GM19099 (cell line): ENCODE data around the gene FYN.

Experiments
- POLR2A ChIP-seq: IDR thresholded peaks from 3 replicates; pipeline ENCODE4 v1.6.1; 2011; ENCODE audit warnings: low read depth; ENCODE audit not compliant: insufficient read length; ENCODE audit errors: extremely low read depth

The FYN gene

DNA sequence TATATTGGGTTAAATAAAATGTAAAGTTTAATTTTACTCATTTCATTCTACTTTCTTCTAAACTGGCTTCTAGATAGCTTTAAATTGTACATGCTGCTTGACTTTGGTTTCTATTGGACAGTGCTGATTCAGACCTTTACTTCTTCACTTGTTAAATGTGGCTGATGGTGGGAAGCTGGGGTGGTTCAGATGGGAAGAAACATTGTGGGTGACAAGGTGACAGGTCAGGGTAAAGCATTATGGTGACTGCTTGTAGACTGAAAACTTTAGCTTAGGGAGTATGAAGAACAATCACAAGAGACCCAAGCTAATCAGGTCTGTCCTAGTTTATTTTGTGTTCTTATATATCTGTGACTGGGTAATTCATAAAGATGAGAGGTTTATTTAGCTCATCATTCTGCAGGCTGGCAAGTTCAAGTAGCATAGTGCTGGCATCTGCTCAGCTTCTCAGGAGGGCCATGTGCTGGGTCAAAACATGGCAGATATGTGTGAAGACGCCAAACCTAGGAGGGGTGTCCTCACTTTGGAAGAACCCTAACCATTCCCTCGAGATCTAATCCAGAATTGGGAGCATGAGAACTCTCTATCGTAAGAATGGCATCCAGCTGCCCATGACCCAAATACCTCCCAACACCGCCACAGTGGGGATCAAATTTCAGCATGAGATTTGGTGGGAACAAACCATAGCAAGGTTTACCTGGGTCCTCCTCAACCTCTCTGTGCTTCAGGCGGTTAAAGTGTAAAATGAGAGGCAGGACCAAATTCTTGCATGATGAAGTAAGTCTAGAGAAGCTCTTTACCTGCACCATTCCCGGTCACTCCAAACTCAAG, 102.8 kb downstream of the FYN start:
- TF ChIP-seq POLR2A = no peak

DNA sequence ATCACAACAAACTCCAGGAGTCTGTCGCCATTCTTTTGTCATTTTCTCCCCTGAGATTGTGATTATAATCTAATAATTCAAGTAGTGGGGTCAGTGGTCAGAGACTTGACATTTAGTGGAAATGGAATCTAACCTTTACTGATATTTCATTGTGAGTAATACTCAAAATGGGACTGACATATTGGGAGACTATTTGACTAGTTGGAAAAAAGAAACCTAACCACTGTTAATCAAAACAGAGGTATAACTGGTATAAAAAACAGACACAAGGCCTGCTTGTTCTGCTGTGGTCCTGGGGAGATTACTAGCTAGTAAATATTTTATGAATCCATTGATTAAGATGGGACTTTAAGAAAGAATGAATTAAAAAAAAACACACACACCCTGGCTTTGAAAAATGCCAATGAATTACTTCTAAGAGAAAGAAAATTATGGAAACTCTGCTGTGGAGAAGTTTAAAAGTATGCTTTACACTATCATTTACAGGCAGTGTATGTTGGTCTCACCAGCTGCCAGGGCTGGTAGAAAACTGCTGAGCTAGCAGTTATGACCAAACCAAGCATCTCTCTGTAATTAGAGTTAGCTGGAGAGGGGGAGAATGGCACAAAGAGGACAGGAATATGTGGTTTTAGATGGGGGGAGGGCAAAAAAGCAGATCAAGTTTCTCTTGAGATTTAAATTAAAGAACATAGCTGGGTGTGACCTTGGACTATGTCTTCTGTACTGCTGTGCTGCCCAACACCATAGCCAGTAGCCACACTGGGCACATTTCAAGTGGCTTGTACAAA, 103.7 kb downstream of the FYN start:
- TF ChIP-seq POLR2A = no peak

DNA sequence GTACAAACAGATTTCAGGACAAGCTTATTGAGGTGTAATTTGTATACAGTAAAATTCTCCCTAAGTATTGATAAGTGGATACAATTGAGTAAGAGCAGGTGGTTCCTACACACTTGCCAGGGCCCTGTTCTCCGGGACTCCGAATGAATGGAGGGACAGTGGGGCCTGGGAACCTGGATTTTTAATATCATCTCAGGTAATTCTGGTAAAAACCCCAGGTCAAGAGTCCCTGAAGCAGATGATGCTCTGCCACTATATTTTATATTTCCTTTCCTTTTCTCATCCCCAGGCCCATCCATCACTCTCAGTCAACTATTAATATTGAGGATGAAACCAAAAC, 104.9 kb downstream of the FYN start:
- no peak for TF ChIP-seq POLR2A

DNA sequence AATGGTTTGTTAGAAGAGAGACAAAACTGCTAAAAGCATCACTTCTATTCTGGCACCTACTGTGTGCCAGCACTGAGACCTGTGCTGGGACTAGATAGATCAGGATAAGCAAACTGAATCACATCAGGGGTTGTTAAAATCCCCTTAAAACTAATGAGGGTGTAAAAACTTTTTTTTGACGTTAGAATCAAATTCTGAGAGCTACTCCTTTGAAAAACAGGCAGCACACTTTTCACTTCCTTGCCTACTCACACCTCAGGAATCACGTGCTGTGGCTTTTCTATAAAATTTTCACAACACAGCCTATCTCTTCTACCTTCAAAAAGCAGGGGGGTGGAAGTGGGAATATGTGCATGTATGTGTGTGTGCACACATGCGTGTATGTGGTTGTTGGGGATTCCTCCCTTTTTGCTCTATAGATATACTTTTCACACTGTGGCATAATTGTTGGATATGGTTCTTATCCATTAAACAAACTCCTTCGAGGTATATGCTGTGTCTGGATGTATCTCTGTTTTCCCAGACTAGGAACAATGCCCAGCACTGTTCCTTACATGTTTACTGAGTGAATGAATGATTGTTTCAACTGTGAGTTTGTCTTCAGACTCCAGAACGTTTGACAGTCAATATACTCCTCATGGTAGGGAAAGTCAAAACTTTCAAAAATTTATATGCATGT, 105.4 kb downstream of the FYN start:
- no peak for TF ChIP-seq POLR2A

DNA sequence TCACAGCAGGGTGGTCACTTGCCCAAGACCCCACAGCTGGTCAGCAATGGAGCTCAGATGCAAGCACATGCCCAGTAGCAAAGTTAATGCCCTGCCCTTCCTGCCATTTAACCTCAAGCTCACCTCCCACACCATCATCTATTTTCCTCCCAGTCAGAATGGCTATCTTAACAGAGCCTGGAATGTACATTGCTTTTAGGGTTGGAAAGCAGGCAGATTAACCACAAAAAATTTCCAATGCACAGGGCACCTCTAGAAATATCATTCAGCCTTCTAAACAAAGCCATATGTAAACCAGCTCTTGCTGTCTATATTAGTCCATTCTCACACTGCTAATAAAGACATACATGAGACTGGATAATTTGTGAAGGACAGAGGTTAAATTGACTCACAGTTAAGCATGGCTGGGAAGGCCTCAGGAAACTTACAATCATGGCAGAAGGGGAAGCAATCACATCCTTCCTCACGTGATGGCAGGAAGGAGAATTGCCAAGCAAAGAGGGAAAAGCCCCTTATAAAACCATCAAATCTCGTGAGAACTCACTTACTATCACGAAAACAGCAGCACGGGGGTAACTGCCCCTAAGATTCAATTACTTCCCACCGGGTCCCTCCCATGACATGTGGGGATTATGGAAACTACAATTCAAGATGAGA, 106.9 kb downstream of the FYN start:
- TF ChIP-seq POLR2A = no peak

DNA sequence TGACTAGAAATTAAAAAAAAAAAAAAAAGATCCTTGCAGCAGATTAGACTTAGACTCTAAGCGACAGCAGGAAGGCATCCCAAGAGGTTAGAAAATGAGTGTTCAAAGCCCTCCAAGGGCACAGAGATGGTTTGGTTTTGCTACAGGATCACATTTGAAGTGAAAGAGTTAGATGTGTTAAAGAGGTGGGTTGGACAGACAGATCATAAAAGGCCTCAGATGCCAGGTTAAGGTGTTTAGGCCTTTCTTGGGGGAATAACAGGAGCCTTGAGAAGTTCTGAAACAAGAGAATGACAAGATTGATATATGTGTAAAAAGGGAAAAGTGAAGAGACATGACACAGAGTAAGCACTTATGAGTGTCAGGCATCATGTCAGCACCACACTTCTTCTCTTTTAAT, 107.5 kb downstream of the FYN start:
- TF ChIP-seq POLR2A = no peak

DNA sequence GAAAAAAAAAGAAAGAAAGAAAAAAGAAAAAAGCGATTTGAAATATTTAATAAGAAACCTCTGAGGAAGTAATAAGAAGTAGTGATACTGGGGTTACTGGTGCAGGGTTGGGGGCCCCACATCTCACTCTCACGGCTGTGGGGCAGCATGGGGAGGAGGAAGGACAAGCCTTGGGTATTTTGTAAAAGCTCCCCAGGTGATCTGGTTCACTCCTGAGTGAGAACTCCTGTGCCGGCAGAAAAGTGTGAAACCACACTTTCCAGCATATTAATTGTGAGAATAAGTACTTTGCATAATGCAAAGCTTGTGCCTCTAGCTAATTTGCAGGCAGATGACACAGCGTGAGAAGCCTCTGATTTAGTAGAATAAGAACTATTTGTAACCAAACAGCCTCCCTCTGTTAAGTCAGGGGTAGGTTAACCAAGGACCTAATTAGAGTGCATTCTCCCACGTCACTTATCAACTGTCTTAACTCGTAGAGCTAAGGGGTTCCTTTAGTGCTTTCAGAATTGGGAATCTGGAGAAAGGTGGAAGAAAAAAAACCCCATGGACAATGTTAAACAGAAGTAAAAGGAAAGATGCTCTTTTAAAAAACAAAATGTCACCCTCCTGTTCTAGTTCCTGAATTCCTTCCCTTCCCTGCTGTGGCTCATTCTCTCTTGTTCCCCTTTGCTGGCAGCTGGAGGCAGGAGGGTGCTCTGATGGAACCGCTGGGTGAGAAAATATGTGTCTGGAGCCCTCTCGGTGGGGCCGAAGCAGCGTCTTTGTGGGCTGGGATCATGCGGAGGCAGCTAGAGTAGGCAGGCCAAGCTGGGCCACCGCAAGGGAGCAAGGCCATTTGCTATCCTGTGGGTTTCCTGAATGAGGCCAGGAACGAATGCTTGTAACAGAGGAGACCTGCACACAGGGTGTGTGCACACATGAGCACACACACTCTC, 108.7 kb downstream of the FYN start:
- TF ChIP-seq POLR2A = no peak

DNA sequence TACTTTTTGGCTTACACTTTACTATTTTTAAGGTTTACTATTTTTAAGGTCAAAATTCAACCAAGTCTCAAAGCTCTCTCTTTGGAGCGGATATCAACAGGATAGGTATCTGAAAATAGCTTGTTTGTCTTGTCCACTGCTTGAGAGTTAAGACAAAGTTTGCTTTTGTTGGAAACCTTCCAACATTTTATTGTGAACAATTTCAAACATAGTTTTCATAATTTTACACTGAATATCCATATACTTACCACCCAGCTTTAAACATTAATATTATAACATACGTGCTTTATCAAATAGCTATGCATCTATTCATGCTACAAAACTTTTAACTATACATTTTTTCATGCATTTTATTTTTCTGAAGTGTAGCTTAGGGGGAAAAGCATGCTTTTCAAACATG, 109.9 kb downstream of the FYN start:
- TF ChIP-seq POLR2A = no peak

DNA sequence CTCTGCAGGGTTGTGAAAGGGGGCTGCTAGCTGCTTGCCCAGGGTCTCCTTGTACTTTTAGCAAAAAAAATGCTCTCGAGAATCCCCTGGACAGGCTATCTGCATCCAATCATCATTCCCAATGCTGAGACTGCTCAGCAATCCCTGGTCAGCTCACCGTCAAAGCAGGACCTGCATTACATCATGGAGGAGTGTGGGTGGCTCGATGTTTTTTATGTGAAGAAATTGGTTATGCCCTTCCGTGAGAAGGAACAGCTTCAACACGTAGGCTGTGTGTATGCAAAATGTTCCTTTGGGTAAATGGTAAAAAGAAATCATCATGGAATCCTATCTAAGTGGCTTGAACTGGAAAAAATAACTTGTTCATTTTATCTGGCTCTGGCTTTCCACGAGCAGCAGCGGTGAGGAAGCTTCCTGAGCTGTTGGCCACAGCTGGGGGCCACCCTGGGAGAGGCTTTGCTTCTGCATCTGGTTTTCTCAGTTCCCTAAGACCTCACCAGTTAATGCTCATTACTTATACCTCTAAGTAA, 111.4 kb downstream of the FYN start:
- no peak for TF ChIP-seq POLR2A

DNA sequence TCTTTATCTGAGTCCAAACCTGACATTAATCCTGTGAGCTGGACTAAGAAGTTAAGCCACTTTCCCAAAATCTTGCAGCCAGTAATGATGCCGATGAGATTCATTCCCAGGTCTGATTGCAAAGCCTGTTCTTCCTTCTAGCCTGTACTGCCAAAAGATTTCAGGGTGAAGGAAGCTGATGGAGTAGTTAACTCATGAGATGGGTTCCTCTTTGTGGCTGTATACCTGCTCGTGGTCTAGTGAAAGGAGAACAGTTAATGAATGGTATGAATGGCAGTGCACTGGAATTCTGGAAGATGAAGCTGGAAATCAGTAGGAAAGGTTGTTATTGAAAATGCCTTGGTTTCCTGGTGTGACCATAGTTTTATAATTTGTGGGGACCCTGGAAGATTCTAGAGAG, 112.0 kb downstream of the FYN start:
- TF ChIP-seq POLR2A = no peak

DNA sequence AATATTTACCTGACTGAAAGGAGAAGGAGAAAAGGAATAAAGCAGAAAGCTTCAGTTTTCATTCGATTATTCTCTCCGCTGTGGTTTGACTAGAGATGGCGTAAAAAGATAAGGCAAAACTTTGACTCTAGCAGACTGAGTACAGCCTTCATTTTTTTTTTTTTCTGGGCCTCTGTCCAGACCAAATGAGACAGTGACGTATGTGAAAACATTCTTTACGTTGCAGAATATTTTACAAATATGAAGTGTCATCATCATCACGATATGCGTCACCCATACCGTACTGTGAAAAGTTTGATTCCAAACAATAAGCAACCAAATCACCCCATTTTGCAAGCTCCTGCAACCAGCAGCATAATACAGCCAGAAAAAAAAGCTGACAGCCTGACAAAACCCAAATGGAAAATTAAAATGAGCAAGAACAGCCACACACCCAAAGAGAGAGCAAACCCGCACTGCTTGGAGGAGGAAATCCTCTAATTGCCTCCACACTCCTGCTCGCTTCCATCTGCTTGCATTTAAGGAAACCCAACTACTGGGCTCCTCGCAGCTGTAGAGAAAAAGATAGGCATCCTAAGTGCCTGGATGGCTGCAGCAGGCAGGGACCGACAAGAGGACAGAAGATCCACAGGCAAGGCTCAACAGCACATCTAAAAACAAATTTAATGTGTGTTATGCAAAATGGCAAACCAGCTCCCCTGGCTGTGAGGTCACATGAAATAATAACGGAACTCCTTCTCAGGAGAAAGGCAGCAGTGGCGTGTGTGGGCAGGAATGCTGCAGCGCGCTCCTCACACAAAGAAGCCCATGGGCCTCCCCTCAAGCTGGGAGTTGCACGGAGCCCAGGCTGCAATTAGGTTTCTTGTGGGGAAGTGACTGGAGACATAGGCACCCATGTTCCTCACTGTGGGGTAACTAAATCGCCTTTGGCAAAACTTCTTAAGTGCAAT, 113.1 kb downstream of the FYN start:
- TF ChIP-seq POLR2A = no peak

DNA sequence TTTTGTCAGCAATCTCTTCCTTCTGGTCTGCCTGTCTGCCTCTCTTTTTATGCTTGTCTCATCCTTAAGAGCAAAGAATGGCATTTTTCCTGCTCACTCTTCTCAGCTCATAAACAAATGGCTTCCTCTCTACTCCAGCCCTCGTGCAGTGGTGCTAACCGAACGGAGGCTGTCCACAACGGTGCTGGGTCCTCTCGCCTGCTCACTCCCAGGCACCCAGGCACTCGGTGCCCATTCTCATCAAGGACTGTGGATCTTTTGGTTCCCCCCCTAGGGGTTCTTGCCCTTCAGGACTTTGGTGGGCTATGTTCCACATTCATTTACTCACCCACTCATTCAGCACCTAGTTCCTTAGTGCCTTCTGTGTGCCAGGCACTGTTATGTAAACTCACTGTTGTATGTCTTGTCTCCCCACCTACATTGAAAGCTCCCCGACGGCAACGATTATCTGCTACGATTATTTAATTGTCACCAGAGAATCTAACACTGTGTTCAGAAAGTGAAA, 113.9 kb downstream of the FYN start:
- TF ChIP-seq POLR2A = no peak
